H1 (cell line): ENCODE results near the gene CKMT1B. TPM values are rescaled to one million over a fixed set of nuclear protein-coding genes. Genes with fewer than 3 reads are reported as not detected.
"Not testable (repeated sequence)": the region's sequence is repeated elsewhere in the genome, so short reads cannot be mapped to it uniquely, and the experiment has no call there.

ENCODE experiments used
- CTCF ChIA-PET: fragments of 300-600 bp; sonication (Branson Sonifier 250); formaldehyde crosslinking; loops from one replicate; lab custom pipeline; 2021; ENCODE audit not compliant: partially characterized antibody; lab: Charles Lee
- POLR2A ChIA-PET: fragments of 300-600 bp; sonication (Branson Sonifier 250); formaldehyde crosslinking; loops from one replicate; lab custom pipeline; 2021; ENCODE audit warnings: inconsistent platforms; ENCODE audit not compliant: partially characterized antibody; lab: Charles Lee
- DNase-seq, 2 experiments: peaks; one replicate each; pipeline versions ENCODE4 v3.0.0 to v3.0.0-alpha.2; 2010 to 2022; ENCODE audit warnings: low spot score in 2 of 2, low read depth in 1 of 2, mixed read lengths in 1 of 2
- FAIRE-seq: peaks from 2 replicates; lab custom pipeline; 2011; peaks lifted over from hg19 to GRCh38; lab: Jason Lieb, UNC
- H2AFZ ChIP-seq: 2 replicates; pipeline ENCODE4 v1.8.1; 2012; ENCODE audit warnings: low read length, inconsistent platforms
- H2AK5ac ChIP-seq: 2 replicates; pipeline ENCODE4 v1.6.1; 2013; ENCODE audit warnings: low read depth, low read length
- H2BK120ac ChIP-seq: replicated peaks from 2 replicates; pipeline ENCODE3; 2013; ENCODE audit warnings: low read depth, low read length, inconsistent platforms
- H2BK12ac ChIP-seq: 2 replicates; pipeline ENCODE4 v1.6.1; 2013; ENCODE audit warnings: low read depth, low read length
- H2BK15ac ChIP-seq: 2 replicates; pipeline ENCODE4 v1.6.1; 2013; ENCODE audit warnings: low read length
- H2BK20ac ChIP-seq: 2 replicates; pipeline ENCODE4 v1.6.1; 2013; ENCODE audit warnings: low read length
- H2BK5ac ChIP-seq: 2 replicates; pipeline ENCODE4 v1.6.1; 2013; ENCODE audit warnings: low read depth, low read length
- H3K14ac ChIP-seq: 2 replicates; pipeline ENCODE4 v1.6.1; 2013; ENCODE audit warnings: inconsistent platforms; ENCODE audit not compliant: insufficient read length
- H3K18ac ChIP-seq: 2 replicates; pipeline ENCODE4 v1.6.1; 2013; ENCODE audit warnings: low read length; ENCODE audit errors: extremely low read depth
- H3K23ac ChIP-seq: 2 replicates; pipeline ENCODE4 v1.6.1; 2013; ENCODE audit warnings: inconsistent platforms; ENCODE audit not compliant: insufficient read length
- H3K23me2 ChIP-seq: 2 replicates; pipeline ENCODE4 v1.6.1; 2013; ENCODE audit warnings: low read depth, low read length
- H3K27ac ChIP-seq: 2 replicates; pipeline ENCODE4 v1.6.1; 2011; ENCODE audit warnings: low read depth, low read length, inconsistent platforms
- H3K27me3 ChIP-seq, 4 experiments: replicated peaks in 1 of 4; 1 replicate in 1 of 4; 2 replicates in 3 of 4; pipeline versions ENCODE4 v1.6.1 to v1.8.1; 2011 to 2013; ENCODE audit warnings: low read length in 3 of 4, mild to moderate bottlenecking in 3 of 4, inconsistent platforms in 2 of 4, mixed read lengths in 2 of 4, moderate library complexity in 1 of 4; ENCODE audit not compliant: control insufficient read depth in 3 of 4, insufficient read depth in 3 of 4; ENCODE audit errors: extremely low read depth in 1 of 4
- H3K36me3 ChIP-seq, 4 experiments: 2 replicates each; pipeline versions ENCODE4 v1.6.1 to v1.8.1; 2011 to 2013; ENCODE audit warnings: mild to moderate bottlenecking in 4 of 4, low read length in 3 of 4, moderate library complexity in 2 of 4, control low read depth in 1 of 4, inconsistent platforms in 1 of 4; ENCODE audit not compliant: insufficient read depth in 4 of 4, control insufficient read depth in 2 of 4
- H3K4ac ChIP-seq: replicated peaks from 2 replicates; pipeline ENCODE3; 2013; ENCODE audit warnings: low read length, low read depth, mixed read lengths, inconsistent platforms; ENCODE audit not compliant: insufficient read length
- H3K4me1 ChIP-seq, 4 experiments: replicated peaks in 1 of 4; 1 replicate in 1 of 4; 2 replicates in 3 of 4; pipeline versions ENCODE4 v1.6.1 to v1.8.1; 2011 to 2013; ENCODE audit warnings: low read length in 3 of 4, inconsistent platforms in 2 of 4, mixed read lengths in 1 of 4; ENCODE audit not compliant: insufficient read depth in 4 of 4, control insufficient read depth in 3 of 4
- H3K4me2 ChIP-seq, 2 experiments: 2 replicates each; pipeline versions ENCODE4 v1.6.1 to v1.8.1; 2011 to 2013; ENCODE audit warnings: low read depth in 2 of 2, low read length in 2 of 2, control low read depth in 1 of 2, inconsistent platforms in 1 of 2, mild to moderate bottlenecking in 1 of 2; ENCODE audit not compliant: insufficient read depth in 1 of 2
- H3K4me3 ChIP-seq, 4 experiments: fragments of 200-600, 300-600 bp in 1 of 4; sonication (generic), shearing (Covaris generic), sonication (Bioruptor Twin) in 1 of 4; 2 replicates each; pipeline versions ENCODE4 v1.5.1 to v1.8.1; 2011 to 2016; ENCODE audit warnings: low read length in 4 of 4, low read depth in 3 of 4, control low read depth in 2 of 4, inconsistent platforms in 2 of 4, mild to moderate bottlenecking in 2 of 4, mixed read lengths in 1 of 4, moderate library complexity in 1 of 4; ENCODE audit not compliant: insufficient read depth in 2 of 4; ENCODE audit errors: extremely low read depth in 1 of 4
- H3K56ac ChIP-seq: replicated peaks from 2 replicates; pipeline ENCODE3; 2013; ENCODE audit warnings: low read depth, mild to moderate bottlenecking, mixed read lengths, low read length, inconsistent platforms; ENCODE audit not compliant: insufficient read length
- H3K79me1 ChIP-seq: 2 replicates; pipeline ENCODE4 v1.6.1; 2013; ENCODE audit warnings: low read depth, low read length, control low read depth
- H3K79me2 ChIP-seq, 2 experiments: 2 replicates each; pipeline versions ENCODE4 v1.6.1 to v1.8.1; 2012 to 2013; ENCODE audit warnings: low read length in 2 of 2, mild to moderate bottlenecking in 2 of 2, inconsistent platforms in 1 of 2; ENCODE audit not compliant: insufficient read depth in 2 of 2, control insufficient read depth in 1 of 2
- H3K9ac ChIP-seq, 4 experiments: replicated peaks in 1 of 4; 1 replicate in 1 of 4; 2 replicates in 3 of 4; pipeline versions ENCODE4 v1.6.1 to v1.8.1; 2011 to 2013; ENCODE audit warnings: low read depth in 3 of 4, low read length in 3 of 4, control low read depth in 2 of 4, mild to moderate bottlenecking in 2 of 4, moderate library complexity in 2 of 4, inconsistent platforms in 1 of 4; ENCODE audit errors: extremely low read depth in 1 of 4
- H3K9me3 ChIP-seq, 2 experiments: 2 replicates each; pipeline versions ENCODE4 v1.6.1 to v1.8.1; 2012 to 2013; ENCODE audit warnings: mild to moderate bottlenecking in 2 of 2, moderate library complexity in 2 of 2, control low read depth in 1 of 2, inconsistent platforms in 1 of 2, low read depth in 1 of 2, low read length in 1 of 2, mixed read lengths in 1 of 2; ENCODE audit not compliant: insufficient read depth in 2 of 2
- H4K20me1 ChIP-seq, 2 experiments: replicated peaks in 1 of 2; 2 replicates each; pipeline versions ENCODE3 to v1.8.1; 2011 to 2013; ENCODE audit warnings: inconsistent platforms in 2 of 2, low read length in 2 of 2, mild to moderate bottlenecking in 1 of 2; ENCODE audit not compliant: insufficient read depth in 2 of 2, control insufficient read depth in 1 of 2
- H4K5ac ChIP-seq: 2 replicates; pipeline ENCODE4 v1.6.1; 2013; ENCODE audit warnings: low read length, low read depth, mixed read lengths, inconsistent platforms; ENCODE audit not compliant: insufficient read length
- H4K8ac ChIP-seq: 2 replicates; pipeline ENCODE4 v1.8.0; 2013; ENCODE audit warnings: mild to moderate bottlenecking, moderate library complexity, low read length, inconsistent platforms; ENCODE audit not compliant: insufficient read depth; ENCODE audit errors: extremely low read depth
- H4K91ac ChIP-seq: replicated peaks from 2 replicates; pipeline ENCODE3; 2013; ENCODE audit warnings: low read length, mixed read lengths, inconsistent platforms; ENCODE audit not compliant: insufficient read length
- WGBS, 2 experiments: shearing (Covaris generic) in 1 of 2; methylation state at CpG; one replicate each; pipeline versions ENCODE4 v1.1.6 to v1.1.7; 2013 to 2015; ENCODE audit warnings: low lambda C conversion rate in 2 of 2, mixed read lengths in 2 of 2, inconsistent platforms in 1 of 2, low coverage in 1 of 2, missing lambda C conversion rate in 1 of 2; ENCODE audit not compliant: insufficient replicate concordance in 2 of 2, insufficient coverage in 1 of 2, insufficient read length in 1 of 2; ENCODE audit errors: extremely low coverage in 1 of 2, missing lambda C conversion rate in 1 of 2; 5-methylcytosine and 5-hydroxymethylcytosine counted together
- polyA plus RNA-seq, 7 experiments: library from polyadenylated mRNA; depleted of rRNA in 3 of 7; stranded (reverse) in 5 of 7; unstranded in 2 of 7; fragments of >200 nt in 5 of 7; fragments of 200-250 nt in 2 of 7; gene quantifications; 1 replicate in 5 of 7; 2 replicates in 1 of 7; 4 replicates in 1 of 7; pipeline versions ENCODE4 v1.2.1 to v1.2.3, GENCODE V29; 2011 to 2013; ENCODE audit warnings: missing spikeins in 2 of 7, mixed read lengths in 2 of 7
- total RNA-seq: library from RNA; stranded (reverse); fragmentation: NEBNext Ultra II Directional; extraction: Animal tissue kit (Norgen Biotek cat#: 25700); gene quantifications from 2 replicates; pipeline ENCODE4 v1.2.1, GENCODE V29; 2021

The CKMT1B gene
- total and polyA plus RNA-seq, 2 of the 8 experiments (the other 6 are each of a cell fraction or from before 2014, with no cell fraction given), result 27.1 to 91.3 TPM

- FAIRE-seq, H3K27me3 ChIP-seq, H2BK120ac ChIP-seq, H3K23ac ChIP-seq, H2BK12ac ChIP-seq, DNase-seq, H3K4me3 ChIP-seq, H4K5ac ChIP-seq, H3K4me1 ChIP-seq, H4K8ac ChIP-seq, H3K18ac ChIP-seq, H2BK15ac ChIP-seq, H3K79me2 ChIP-seq, H4K20me1 ChIP-seq, H3K4ac ChIP-seq, H3K36me3 ChIP-seq, H4K91ac ChIP-seq, POLR2A ChIA-PET, H3K56ac ChIP-seq, H2AFZ ChIP-seq, H3K9me3 ChIP-seq, H3K4me2 ChIP-seq, H2BK5ac ChIP-seq, H3K27ac ChIP-seq, H3K23me2 ChIP-seq, H3K79me1 ChIP-seq, H2AK5ac ChIP-seq, CTCF ChIA-PET, H3K9ac ChIP-seq, H3K14ac ChIP-seq, H2BK20ac ChIP-seq: not testable (repeated sequence)
- 91% methylated on average over 6 of the region's 6 CpGs; no CpG with 5 or more reads in 1 of the 2 experiments for WGBS, 2 experiments
These were observed 8.4 kb downstream of the CKMT1B start for GRCh38 chr15:43602233-43602632.

- DNase-seq, H3K23me2 ChIP-seq, H2BK12ac ChIP-seq, H3K4me2 ChIP-seq, H3K4me1 ChIP-seq, H3K56ac ChIP-seq, H3K27ac ChIP-seq, H2AK5ac ChIP-seq, H4K20me1 ChIP-seq, FAIRE-seq, H3K27me3 ChIP-seq, H2AFZ ChIP-seq, H2BK15ac ChIP-seq, H3K4ac ChIP-seq, H3K4me3 ChIP-seq, H2BK5ac ChIP-seq, H3K9ac ChIP-seq, H3K79me2 ChIP-seq, H3K14ac ChIP-seq, CTCF ChIA-PET, H3K36me3 ChIP-seq, POLR2A ChIA-PET, H3K23ac ChIP-seq, H2BK120ac ChIP-seq, H2BK20ac ChIP-seq, H3K9me3 ChIP-seq, H4K5ac ChIP-seq, H3K79me1 ChIP-seq, H3K18ac ChIP-seq, H4K8ac ChIP-seq, H4K91ac ChIP-seq: not testable (repeated sequence)
- 73% methylated on average over 3 of the region's 8 CpGs; no CpG with 5 or more reads in 1 of the 2 experiments for WGBS, 2 experiments
These were observed 23.9 kb downstream of the CKMT1B start for GRCh38 chr15:43617750-43618149.
